ENCODE results near the gene ATP13A3.

GRCh38 chr3:194481525-194482195 lies 5.1 kb downstream of the ATP13A3 start:
- no peak for TF ChIP-seq POLR2A (IDR thresholded peaks at IDR 0.05; ENCODE audit: low read length)
- no peak for TF ChIP-seq GATA1 (IDR thresholded peaks at IDR 0.05; ENCODE audit: low read depth, low read length)
